Activated CD8-positive, alpha-beta memory T cell treated with anti-CD3 and anti-CD28 coated beads for 4 hours (primary cell): Measurements from ENCODE around the gene PWWP2A.

ENCODE experiments used
- DNase-seq, 2 donors: peaks; one replicate each; pipeline ENCODE4 v3.0.0-alpha.2; 2020; ENCODE audit warnings: low read depth in 2 of 2

PWWP2A gene

DNA sequence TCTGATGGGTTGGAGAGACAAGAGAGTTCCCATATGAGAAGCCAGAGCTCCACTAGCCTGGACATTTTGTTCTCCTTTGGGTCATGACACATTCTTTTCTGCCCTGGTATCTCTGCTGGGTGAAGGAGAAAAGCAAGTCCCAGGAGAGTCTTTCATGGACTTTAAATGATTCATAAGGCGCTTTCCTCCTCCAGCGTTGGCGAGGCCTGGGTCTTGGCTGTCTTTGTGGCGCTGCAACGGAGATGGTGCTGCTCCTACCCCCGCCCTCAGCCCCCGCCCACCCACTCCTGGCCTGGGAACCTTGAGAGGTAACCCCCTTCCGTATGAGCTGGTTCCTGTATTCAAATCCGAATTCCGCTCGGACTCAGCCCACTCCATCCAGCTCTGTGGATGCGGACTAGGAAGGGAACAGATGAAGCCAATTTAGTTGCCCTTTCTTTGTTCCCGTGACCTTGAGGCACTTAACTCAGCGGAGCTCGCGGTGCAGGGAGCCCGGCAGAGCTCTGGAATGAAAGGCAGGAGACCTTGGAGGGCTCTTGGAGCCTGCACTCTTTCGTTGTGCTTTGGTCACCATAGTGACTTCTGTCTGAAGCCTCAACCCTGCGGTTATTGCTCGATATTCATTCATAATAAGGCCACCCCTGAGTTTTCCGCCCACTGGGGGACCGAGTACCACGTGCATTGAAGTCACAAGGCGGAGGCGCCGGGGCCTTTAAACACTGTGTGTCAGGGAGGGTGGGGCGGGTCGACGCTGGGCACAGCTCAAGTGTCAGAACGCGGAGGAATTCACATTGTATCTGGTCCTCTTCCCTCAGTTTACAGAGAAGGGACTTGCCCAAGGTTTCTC, 14.0 kb upstream of the PWWP2A start:
- DNase-seq = no peak

DNA sequence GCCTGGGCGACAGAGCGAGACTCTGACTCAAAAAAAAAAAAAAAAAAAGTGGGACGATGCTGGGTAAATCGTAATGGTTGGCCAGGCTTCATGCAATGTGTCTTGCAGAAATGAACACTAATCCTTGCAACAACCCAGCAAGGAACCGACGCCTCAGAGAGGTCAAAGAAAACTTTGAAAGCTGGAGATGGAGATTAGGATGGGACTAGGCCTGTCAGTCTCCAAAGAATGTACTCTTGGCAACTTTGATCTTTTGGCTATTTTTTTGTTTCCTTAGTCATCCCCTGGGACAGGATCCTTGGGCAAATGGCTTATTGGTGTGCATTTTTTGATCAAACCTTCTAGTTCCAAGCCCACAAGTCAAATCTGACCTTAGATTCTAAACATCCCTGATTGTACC, 10.6 kb upstream of the PWWP2A start:
- no peak for DNase-seq

DNA sequence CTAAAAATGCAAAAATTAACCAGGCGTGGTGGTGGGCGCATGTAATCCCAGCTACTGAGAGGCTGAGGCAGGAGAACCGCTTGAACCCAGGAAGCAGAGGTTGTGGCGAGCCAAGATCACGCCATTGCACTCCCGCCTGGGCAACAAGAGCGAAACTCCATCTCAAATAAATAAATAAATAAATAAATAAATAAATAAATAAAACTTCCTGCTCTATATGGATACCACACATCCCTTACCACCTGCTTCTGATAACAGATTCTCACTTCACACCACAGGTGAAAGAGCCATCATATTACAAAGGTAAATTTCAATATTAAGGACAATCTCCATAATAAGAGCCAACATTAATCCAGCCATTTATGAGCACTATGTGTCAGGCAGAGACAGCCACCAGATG, 9.4 kb upstream of the PWWP2A start:
- no peak for DNase-seq

DNA sequence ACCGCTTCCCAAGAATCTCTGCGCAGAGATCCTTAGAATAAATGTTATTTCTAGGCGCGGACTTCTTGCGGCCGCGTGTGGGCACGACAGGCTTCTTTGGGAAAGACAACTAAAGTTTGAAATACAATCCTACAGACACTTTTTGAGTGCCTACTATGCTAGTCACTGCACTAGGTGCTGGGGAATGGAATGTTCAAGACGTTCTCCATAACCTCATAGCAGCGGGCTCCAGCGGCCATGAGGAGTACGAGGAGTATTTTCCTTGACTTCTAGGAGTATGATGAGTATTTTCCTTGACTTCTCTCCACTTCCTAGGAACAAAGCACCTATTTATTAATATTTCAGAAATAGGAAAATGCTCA, 636 bp upstream of the PWWP2A start:
- DNase-seq = no peak

DNA sequence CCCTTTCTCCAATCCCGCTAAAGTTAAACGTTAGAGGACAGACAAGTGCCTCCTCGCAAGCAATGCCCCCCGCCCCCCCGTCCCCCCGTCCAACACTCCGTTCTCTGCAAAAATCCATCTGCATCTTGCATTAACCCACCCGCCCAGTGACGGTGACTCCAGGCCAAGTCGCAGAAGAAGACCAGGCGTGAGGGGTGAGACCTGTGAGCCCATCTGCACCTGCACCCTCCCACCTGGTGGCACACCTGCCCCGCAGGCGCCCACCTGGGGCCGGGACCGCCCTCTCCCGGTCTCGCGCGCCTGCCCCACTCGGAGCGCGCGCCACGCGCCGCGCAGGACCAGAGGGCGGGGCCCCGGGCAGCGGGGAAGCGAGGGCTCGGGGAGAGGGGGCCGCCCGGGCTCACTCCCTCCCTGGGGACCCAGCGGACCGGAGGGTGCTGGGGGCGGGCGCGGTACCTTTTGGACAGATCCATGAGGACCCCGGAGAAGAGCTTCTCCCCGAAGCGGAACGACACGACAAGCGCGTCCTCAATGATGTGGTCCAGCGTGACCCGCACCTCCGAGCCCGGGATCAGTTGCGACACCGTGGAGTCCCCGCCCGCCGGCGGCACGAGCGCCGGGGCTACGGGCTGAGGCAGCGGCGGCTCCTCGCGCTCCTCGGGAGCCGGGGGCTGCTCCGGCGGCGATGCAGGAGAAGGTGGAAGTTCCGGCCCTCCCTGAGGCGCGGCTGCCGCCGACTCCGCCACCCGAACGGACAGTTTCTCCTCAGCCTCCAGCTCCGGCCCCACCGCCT, 705 bp downstream of the PWWP2A start:
- peak; percentile 15 to 24 for DNase-seq

DNA sequence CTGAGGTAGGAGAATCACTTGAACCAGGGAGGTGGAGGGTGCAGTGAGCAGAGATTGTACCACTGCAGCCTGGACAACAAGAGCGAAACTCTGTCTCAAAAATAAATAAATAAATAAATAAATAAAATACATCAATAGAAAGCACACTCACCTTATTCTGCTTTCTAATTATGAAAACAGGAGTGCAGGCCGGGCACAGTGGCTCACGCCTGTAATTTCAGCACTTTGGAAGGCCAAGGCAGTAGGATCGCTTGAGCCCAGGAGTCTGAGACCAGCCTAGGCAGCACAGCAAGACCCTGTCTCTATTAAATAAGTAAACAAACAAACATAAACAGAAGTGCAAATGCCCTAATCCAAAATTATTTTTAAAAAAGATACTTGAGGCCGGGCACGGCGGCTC, 2.3 kb downstream of the PWWP2A start:
- no peak for DNase-seq

DNA sequence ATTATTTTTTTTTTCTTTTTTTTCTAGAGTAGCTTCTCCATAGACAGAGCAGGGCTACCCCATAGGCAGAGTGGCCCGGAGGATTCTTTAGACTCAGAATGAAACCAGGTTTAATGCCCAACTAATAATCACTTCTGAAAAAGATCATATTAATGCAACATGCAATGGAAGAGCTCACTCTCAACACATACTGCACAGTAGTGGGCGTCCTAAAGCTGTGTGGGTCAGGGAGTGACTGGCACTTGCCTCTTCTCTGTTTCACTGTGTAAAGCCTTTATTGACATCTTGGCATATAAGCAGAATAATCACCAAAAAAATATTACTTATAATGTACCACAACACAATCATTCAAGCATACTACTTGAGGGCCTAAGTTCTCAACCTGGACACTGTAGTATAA, 11.1 kb downstream of the PWWP2A start:
- no peak for DNase-seq

DNA sequence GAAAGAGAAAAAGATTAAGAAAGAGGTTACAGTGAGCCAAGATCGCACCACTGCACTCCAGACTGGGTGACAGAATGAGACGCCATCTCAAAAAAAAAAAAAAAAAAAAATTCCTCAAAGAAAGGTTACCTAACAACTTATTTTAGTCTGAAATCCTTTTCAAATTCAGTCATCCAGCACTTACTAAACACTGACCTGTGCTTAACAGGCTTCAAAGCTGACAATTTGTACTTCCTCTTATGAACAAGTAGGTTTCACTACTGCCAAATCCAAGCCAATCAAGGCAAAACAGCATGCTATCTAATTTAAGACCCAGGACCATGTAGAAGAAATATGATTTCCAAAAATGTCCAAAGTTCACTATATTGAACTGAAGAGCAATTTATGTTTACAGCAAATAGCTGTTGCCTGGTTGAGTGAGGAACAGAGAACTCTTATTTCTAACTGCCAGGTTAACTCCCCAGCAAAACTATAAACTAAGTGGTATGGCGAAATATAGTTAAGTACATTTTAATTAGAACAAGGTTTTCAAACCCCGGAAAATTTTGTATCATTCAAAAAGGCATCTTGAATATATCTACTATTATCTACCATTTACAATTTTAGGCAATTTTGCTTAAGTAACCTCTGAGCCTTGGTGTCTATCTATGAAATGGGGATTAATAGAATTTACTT, 13.4 kb downstream of the PWWP2A start:
- no peak for DNase-seq

DNA sequence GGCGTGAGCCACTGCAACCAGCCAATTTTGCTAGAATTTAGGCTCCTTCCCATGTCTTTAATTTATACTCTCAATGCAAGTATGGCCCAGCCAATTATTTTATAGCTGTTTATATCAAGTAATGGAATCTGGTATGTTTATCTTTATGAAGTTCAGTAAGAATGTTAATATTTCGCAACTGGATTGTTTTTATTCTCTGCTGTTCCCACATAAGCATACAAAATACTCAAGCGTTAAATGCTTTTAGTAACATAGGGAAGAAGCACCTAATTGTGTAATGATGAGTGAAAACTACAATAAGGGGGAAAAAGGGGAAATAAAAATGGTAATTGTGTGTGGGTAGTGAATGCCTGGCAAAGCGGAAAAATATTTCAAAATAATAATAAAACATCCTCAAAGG, 21.3 kb downstream of the PWWP2A start:
- DNase-seq = no peak

DNA sequence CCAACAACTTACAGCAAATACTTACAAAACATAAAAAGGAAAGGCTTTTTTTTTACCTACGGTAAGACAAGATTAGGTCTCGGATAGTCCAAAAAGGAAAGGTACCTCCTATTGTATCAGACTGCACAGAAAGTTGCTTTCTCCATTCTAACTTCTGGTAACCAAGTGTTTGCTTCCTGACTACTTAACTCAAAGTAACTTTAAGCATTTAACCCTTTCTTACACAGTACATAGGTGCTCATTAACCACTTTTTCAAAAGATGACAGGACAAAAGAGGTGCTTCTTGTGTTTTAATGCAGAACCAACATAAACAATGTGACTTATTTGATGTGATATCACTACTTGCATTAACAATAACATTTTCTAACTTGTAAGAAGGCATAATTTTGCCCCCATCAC, 23.1 kb downstream of the PWWP2A start:
- DNase-seq = no peak

DNA sequence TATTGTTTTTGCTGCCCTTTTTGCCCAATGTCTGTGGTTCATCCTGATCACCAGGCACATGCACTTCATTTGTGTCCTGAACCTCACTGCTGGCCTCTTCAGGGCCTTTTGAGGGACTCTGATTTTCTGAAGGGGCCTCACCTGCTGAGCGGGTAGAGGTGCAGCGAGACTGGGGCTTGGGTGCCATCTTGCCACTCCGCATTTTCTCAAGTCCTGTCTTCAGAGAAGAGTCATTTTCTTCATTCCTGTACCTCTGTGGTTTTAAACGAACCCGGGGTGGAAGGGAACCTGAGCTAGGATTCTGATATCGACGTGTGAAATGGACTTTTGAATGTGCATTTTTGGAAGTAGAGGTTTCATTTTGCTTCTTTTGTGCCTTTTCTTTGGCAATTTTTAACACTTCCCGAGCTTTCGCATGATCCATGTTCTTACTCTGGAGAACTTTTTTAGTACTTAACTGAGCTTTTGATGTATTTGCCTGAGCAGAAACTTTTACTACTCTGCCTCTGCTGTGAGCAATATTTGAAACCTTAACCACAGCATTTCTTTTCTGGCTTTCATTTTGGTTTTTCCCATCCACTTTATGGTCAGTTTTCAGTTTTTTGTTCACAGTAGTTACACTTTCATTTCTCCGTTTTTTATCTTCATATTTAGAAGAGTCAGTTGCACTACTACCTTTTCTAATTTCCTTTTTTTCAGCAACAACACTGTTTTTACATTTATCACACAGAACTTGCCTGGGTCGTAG, 26.1 kb downstream of the PWWP2A start:
- no peak for DNase-seq

DNA sequence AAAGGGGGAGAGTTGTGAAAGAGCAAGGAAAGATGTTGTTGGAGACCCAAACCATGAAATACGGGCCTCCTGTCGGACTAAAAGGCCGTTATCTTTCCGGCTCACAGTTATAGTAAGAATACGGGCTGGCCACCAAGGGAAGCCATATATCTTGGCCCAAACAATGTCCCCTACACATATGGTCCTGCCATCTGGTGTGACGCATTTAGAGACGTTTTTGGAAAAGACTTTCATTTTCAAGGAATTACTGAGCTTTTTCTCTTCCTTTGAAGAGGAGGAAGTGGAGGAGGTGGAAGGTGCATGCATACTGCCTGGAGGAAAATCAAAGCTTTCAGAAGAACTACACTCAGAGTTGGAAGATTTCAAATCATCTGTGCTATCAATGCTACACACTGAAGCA, 26.7 kb downstream of the PWWP2A start:
- no peak for DNase-seq

DNA sequence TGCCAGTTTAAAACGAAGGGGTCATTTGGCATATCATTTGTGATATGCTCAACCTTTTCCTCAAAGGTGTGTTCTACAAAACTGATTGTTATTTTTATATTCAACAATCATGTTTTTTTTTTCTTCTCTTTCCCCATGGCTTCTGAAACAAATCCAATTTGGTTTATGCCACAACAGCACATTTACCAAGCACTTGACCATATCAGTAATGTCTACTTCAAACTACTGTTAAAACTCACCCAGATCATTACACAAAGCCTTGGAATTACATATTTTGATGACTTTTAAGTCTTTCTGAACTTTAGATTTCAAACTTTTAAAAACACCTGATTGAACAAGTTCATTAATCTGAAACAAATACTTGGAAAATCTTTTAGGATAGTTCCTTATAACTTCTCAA, 29.2 kb downstream of the PWWP2A start:
- no peak for DNase-seq

DNA sequence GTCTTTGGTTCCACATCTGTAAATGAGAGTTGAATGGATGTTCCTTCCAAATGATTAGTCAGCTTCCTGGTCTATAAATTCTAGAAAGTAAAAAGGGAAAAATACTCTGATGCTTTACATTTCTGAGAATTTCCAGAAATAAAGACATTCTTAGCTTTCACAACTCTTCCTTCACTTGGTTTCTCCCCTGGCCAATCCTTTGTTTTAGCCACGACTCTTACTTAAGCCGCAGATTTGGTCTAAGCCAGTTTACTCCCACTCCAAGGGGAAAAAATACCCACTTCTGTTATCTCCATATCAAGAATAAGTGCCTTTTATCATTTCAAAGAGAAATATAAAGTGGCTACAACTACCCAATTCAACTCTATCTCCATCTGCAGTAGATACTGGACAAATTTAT, 29.7 kb downstream of the PWWP2A start:
- no peak for DNase-seq

DNA sequence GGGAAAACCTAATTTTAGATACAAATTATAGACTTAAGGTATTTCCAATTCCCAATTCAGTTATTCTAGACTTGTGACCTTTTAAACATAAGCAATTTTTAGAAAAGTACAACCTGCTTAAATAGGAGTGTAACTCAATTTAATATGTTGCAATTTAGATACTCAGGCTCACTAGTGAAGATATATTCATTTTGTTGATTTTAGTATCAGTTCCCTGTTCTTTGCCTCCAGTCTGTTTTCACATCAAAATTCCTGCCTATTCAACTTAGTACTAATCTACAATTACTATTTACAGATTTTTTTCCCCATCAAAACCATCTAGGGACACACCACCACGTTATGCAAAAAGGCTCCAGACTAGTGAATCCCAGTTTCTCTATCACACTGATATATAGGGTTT, 30.4 kb downstream of the PWWP2A start:
- DNase-seq = no peak

DNA sequence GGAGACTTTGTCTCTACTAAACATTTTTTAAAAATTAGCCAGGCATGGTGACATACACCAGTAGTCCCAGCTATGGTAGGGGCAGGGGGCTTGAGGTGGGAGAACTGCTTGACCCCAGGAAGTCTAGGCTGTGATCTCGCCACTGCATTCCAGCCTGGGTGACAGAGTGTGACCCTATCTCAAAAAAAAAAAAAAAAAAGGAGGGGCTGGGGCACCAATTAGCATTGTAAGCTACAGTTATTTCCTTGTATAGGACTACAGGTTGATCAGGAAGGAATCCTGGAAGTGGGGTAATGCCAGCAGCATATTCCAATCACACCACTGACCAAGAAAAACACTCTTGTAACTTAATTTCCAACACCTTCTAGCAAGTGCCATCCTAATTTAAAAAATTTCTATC, 32.1 kb downstream of the PWWP2A start:
- no peak for DNase-seq

DNA sequence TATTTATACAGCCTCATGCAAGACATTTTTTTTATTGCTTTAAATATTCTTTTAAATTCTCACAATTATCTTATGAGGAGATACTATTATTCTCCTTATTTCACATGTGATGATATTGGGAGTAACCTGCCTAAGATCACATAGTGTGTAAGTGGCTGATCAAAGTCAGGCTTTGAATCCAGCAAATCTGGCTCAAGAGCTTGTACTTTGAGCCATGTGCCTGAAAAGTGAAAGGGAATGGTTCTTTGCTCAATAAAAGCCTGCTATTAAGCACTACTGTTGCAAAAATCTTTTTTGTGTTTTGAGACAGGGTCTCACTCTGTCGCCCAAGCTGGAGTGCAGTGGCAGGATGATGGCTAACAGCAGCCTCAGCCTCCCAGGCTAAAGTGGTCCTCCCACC, 35.1 kb downstream of the PWWP2A start:
- DNase-seq = no peak

DNA sequence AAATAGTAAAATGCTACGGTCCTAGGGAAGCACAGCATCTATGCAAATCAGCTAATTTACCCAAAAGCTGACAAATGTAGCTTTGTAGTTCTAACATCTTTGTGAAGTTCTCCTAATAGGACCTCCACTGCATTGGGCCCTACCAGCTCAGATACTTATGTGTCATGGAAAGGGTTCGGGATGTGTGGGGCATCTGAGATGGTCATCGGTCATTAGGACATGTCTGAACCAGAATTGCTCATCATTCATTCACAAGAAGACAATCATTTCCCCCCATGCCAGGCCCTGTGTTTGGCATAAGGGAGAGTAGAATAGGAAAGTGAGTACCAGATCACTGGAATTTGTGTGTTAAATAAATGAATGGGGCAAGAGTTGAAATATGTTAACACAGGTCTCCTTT, 35.7 kb downstream of the PWWP2A start:
- no peak for DNase-seq

DNA sequence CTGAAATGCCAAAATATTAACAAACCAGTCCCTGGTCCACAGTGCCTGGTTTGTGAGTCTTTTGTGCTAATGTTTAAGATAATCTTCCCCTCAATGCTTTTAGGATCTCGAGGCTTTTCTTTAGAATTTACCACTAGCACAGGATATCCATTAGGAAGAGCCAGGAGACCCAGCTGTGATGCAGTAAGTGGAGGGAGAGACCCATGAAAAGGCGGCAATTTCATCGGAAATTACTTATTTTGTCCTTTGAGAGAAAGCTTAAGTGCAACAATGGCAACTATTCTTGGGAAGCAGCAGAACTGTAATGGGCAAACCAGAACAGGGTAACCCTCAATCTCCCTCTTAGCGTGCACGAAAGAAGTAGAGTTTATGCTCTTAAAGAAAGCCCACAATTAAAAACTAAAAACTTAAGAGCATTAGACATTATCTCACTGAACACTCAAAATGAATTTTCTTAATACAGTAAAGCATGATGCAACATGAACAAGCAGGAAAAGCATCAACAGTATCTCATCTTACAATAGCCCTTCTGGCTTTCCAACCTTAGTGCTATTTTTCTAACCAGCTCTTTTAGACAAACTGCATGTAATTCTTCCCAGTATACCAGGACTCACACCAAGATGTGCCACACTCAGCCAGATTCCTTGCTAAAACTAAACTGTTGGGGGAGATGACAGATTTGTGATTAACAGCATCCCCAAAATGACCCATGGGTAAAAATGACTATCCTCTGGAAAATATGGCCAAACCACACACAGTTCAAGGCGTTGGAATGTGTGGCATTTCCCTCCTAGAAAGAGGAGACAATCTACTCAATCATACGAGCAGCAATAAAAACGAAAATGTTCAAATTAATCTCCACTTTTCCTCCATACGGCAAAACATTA, 36.4 kb downstream of the PWWP2A start:
- no peak for DNase-seq

DNA sequence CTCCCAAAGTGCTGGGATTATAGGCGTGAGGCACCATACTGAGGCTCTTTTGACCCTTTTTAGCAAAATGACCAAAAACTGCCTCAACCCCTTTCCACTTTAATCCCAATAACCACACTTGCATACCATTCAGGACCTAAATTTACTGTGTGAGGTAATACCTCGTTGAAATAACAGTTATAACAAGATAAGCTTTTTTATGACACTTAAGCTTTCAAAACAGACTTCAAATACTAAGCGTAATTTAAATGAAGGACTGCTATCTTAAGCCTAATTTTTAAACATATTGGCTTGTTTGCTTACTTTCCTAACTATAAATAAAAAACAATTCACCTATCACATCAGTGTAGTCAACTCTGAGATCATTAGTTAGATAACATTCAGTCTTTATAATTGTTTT, 37.8 kb downstream of the PWWP2A start:
- DNase-seq = no peak

DNA sequence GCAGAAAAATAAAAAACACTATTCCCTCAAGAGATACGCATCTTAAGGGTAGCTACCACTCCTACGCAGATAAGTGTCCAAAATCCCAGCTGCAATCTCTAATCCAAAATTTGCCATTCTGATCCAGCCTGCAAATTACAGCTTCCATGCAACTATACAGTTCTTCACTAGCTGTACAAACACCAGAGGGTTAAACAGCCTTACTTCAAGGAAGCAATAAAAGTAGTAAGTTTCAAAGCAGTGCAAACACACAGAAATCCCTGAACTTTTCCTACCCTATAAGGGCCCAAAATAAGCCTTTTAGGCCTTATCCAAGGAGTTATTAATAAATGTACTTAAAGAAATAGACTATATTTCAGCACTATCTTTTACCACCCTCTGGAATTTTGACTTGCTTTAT, 39.5 kb downstream of the PWWP2A start:
- no peak for DNase-seq
